Measurements from ENCODE around the gene CCNJ. TPM values are rescaled to one million over a fixed set of nuclear protein-coding genes. Genes with fewer than 3 reads are reported as not detected.
A peak's percentile ranks its signal among the peaks of the same experiment; 100 is the strongest.

Gene CCNJ
- total and polyA plus RNA-seq, 2 experiments from 2014 or later: 8.2 to 12.1 TPM

DNA sequence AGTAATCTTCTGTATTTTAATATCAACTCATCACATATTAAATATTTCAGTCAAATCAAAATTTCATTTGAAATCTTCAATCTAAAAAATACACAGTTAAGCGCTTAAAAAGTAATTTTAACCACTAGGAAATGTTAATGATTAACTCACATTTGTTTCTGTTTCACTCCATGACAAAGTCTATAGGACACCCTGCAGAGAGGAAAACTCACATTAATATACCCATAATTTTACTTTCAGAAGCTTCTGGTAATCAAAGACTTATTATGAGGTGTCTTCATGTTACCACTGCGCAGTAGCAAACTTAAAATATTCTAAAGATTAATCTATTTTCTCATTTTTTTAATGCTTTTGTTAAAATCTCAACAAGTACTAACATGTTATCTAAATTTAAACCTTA, 45.7 kb downstream of the CCNJ start:
- H3K4me2 ChIP-seq: peak overlapping the region; percentile 55
- no peak for DNase-seq (ENCODE audit: low spot score)
- no peaks in the 10 kb centered on the region for H3K9me3 ChIP-seq (ENCODE audit: low read depth)

DNA sequence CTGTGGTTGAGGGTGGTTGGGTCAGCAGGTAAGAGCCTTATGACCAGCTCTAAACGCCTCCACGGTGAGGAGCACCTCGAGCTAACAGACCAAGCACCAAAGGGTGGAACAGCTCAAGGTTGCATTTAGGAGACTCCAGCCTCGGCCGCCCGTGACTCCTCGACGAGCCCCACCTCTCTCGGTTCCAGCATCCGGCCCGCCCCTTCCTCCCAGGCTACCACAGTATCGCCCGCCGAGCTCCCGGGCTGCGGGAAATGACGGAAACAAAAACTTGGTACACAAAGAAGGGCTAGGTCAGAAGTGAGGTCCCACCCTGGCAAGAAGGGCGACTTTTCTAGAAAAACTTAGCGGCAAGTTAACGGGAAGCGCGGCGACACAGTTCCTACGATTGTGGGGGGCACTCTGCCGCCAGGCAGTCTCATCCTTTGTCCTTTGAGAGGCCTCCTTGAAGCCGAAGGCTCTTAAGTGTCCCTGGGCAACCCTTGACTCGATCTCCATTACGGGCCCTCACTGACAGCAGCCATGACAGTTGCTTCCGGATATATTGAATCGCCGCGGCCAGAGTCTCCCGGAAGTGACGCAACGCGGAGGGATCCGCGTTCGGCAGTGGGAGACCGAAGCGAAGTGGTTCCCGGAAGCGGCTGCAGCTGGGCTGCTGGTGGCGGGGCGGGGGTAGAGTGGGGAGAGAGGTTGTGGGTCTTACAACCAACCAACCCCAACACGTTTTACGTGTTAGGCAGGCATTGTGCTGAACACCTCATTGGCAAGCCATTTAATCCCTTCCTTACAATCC, 46.5 kb downstream of the CCNJ start:
- H3K27ac ChIP-seq: no peak overlapping the region
- no peak overlapping the region for H3K4me3 ChIP-seq
- no peaks in the 10 kb centered on the region for H4K20me1 ChIP-seq (ENCODE audit: insufficient read depth, poor library complexity, severe bottlenecking)
- 96% methylated on average over 47 of the region's 47 CpGs for WGBS (ENCODE audit: low lambda C conversion rate, missing lambda C conversion rate)
- H3K9me2 ChIP-seq (replicated peaks; ENCODE audit: insufficient read depth): no peaks in the 10 kb centered on the region
- H2AFZ ChIP-seq: peak overlapping the region; percentile 19
- no peaks in the 10 kb centered on the region for H3K27me3 ChIP-seq
- H3K36me3 ChIP-seq (replicated peaks; ENCODE audit: insufficient read depth, low read depth): no peaks in the 10 kb centered on the region
- DNase-seq (ENCODE audit: low spot score): no peak
- H3K79me2 ChIP-seq: no peaks in the 10 kb centered on the region
- no peaks in the 10 kb centered on the region for H3K4me1 ChIP-seq (ENCODE audit: insufficient read depth)
- peak overlapping the region; percentile 55 for H3K4me2 ChIP-seq
- no peaks in the 10 kb centered on the region for H3K9me3 ChIP-seq (ENCODE audit: low read depth)
- TF ChIP-seq EZH2phosphoT487 (IDR thresholded peaks at IDR 0.05; ENCODE audit: low read depth, severe bottlenecking, unreplicated experiment) (no peak), EZH2 (IDR thresholded peaks at IDR 0.05; ENCODE audit: borderline replicate concordance) (no peak)
- TF ChIP-seq, protein P1, sequence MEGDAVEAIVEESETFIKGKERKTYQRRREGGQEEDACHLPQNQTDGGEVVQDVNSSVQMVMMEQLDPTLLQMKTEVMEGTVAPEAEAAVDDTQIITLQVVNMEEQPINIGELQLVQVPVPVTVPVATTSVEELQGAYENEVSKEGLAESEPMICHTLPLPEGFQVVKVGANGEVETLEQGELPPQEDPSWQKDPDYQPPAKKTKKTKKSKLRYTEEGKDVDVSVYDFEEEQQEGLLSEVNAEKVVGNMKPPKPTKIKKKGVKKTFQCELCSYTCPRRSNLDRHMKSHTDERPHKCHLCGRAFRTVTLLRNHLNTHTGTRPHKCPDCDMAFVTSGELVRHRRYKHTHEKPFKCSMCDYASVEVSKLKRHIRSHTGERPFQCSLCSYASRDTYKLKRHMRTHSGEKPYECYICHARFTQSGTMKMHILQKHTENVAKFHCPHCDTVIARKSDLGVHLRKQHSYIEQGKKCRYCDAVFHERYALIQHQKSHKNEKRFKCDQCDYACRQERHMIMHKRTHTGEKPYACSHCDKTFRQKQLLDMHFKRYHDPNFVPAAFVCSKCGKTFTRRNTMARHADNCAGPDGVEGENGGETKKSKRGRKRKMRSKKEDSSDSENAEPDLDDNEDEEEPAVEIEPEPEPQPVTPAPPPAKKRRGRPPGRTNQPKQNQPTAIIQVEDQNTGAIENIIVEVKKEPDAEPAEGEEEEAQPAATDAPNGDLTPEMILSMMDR (IDR thresholded peaks at IDR 0.05; ENCODE audit: poor library complexity): no peak

More for the DNA sequence above, 45.7 kb downstream of the CCNJ start:
- 82% methylated on average over 2 of the region's 2 CpGs for WGBS (ENCODE audit: low lambda C conversion rate, missing lambda C conversion rate)
- Histone ChIP-seq H3K4me3 (no peak overlapping the region), H4K20me1 (ENCODE audit: insufficient read depth, poor library complexity, severe bottlenecking) (no peaks in the 10 kb centered on the region), H3K9me2 (replicated peaks; ENCODE audit: insufficient read depth) (no peaks in the 10 kb centered on the region), H3K36me3 (replicated peaks; ENCODE audit: insufficient read depth, low read depth) (no peaks in the 10 kb centered on the region), H3K79me2 (no peaks in the 10 kb centered on the region), H3K27me3 (no peaks in the 10 kb centered on the region), H3K27ac (no peak overlapping the region), H2AFZ (peak overlapping the region; percentile 19), H3K4me1 (ENCODE audit: insufficient read depth) (no peaks in the 10 kb centered on the region)
- no peak for TF ChIP-seq EZH2phosphoT487 (IDR thresholded peaks at IDR 0.05; ENCODE audit: low read depth, severe bottlenecking, unreplicated experiment)
- no peak for TF ChIP-seq EZH2 (IDR thresholded peaks at IDR 0.05; ENCODE audit: borderline replicate concordance)
- TF ChIP-seq, protein P1 (IDR thresholded peaks at IDR 0.05; ENCODE audit: poor library complexity): no peak

DNA sequence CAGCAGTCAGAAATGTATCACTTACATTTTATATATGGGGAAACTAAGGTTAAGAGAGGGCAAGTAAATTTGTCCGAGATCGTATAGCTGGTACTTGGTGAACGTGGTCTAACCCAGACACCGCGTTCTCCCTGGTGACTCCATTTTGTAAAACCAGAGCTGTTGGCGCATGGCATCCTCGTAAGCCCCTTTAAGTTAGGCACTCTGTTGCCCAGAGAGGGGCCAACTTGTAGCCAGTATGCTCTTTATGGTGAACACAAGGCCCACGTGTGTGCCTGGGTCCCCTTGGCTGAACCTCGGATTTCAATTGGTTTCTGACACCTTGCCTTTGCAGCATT, 47.0 kb downstream of the CCNJ start:
- H3K27ac ChIP-seq: no peak overlapping the region
- TF ChIP-seq EZH2phosphoT487 (IDR thresholded peaks at IDR 0.05; ENCODE audit: low read depth, severe bottlenecking, unreplicated experiment): no peak
- TF ChIP-seq, protein P1 (IDR thresholded peaks at IDR 0.05; ENCODE audit: poor library complexity): no peak
- no peak for TF ChIP-seq EZH2 (IDR thresholded peaks at IDR 0.05; ENCODE audit: borderline replicate concordance)
- no peaks in the 10 kb centered on the region for H3K27me3 ChIP-seq
- no peak overlapping the region for H3K4me3 ChIP-seq
- H2AFZ ChIP-seq: no peak overlapping the region
- no peaks in the 10 kb centered on the region for H3K36me3 ChIP-seq (replicated peaks; ENCODE audit: insufficient read depth, low read depth)
- no peaks in the 10 kb centered on the region for H4K20me1 ChIP-seq (ENCODE audit: insufficient read depth, poor library complexity, severe bottlenecking)
- H3K9me2 ChIP-seq (replicated peaks; ENCODE audit: insufficient read depth): no peaks in the 10 kb centered on the region
- no peak overlapping the region for H3K4me2 ChIP-seq
- H3K4me1 ChIP-seq (ENCODE audit: insufficient read depth): no peaks in the 10 kb centered on the region
- DNase-seq (ENCODE audit: low spot score): no peak
- no peaks in the 10 kb centered on the region for H3K9me3 ChIP-seq (ENCODE audit: low read depth)
- WGBS (ENCODE audit: low lambda C conversion rate, missing lambda C conversion rate): 97% methylated on average over 9 of the region's 9 CpGs
- no peaks in the 10 kb centered on the region for H3K79me2 ChIP-seq
